ENCODE measurements around the gene MLN.

DNA sequence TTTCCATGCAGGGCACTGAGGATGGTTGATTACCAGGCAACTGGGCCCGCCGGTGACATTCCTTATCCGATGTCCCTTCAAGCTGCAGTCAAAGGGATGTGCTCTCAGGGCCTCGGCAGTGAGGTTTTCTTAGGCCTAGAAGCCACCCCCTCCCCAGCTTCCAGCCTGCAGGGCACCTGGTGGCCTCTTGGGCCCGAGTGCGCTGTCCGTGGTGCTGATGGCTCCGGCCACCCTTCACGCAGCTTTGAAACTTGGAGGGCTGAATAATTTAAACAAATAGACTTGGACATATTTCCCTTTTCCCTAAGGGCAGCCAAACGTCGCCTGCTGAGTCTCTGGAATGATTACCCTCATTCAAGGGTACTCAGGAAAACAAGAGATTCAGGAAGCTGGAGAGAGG, 8.9 kb upstream of the MLN start:
- TF ChIP-seq, protein P1, sequence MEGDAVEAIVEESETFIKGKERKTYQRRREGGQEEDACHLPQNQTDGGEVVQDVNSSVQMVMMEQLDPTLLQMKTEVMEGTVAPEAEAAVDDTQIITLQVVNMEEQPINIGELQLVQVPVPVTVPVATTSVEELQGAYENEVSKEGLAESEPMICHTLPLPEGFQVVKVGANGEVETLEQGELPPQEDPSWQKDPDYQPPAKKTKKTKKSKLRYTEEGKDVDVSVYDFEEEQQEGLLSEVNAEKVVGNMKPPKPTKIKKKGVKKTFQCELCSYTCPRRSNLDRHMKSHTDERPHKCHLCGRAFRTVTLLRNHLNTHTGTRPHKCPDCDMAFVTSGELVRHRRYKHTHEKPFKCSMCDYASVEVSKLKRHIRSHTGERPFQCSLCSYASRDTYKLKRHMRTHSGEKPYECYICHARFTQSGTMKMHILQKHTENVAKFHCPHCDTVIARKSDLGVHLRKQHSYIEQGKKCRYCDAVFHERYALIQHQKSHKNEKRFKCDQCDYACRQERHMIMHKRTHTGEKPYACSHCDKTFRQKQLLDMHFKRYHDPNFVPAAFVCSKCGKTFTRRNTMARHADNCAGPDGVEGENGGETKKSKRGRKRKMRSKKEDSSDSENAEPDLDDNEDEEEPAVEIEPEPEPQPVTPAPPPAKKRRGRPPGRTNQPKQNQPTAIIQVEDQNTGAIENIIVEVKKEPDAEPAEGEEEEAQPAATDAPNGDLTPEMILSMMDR (IDR thresholded peaks at IDR 0.05): peak in 4 of 6 experiments; percentile 30 to 47 (median 32)
- TF ChIP-seq POLR2A (IDR thresholded peaks at IDR 0.05): no peak

Data from esophagus squamous epithelium (tissue), 4 donors.